Osteocyte (in vitro differentiated cells): ENCODE results near the gene TNFRSF1B. TPM values are rescaled to one million over a fixed set of nuclear protein-coding genes. Genes with fewer than 3 reads are reported as not detected.

Experiments
- DNase-seq: peaks from one replicate; pipeline ENCODE4 v3.0.0; 2021; ENCODE audit warnings: mixed read lengths; ENCODE audit not compliant: unreplicated experiment; ENCODE audit errors: extremely low spot score
- H3K27ac Mint-ChIP-seq: one replicate; pipeline ENCODE4 v1.8.0; 2021; ENCODE audit warnings: mild to moderate bottlenecking, mixed read lengths; ENCODE audit not compliant: unreplicated experiment
- H3K27me3 Mint-ChIP-seq: one replicate; pipeline ENCODE4 v1.8.0; 2021; ENCODE audit warnings: mixed read lengths; ENCODE audit not compliant: unreplicated experiment
- H3K36me3 Mint-ChIP-seq: one replicate; pipeline ENCODE4 v1.8.0; 2021; ENCODE audit warnings: mixed read lengths; ENCODE audit not compliant: unreplicated experiment
- H3K4me1 Mint-ChIP-seq: one replicate; pipeline ENCODE4 v1.8.0; 2021; ENCODE audit warnings: mixed read lengths; ENCODE audit not compliant: unreplicated experiment
- H3K4me3 Mint-ChIP-seq: one replicate; pipeline ENCODE4 v1.8.0; 2021; ENCODE audit warnings: mild to moderate bottlenecking, moderate library complexity, mixed read lengths; ENCODE audit not compliant: unreplicated experiment
- H3K9me3 Mint-ChIP-seq: one replicate; pipeline ENCODE4 v1.8.0; 2021; ENCODE audit warnings: mixed read lengths; ENCODE audit not compliant: unreplicated experiment
- CTCF ChIP-seq: fragments of 200-600 bp; sonication (generic); IDR thresholded peaks from 2 replicates; pipeline ENCODE4 v1.5.0; 2021; ENCODE audit warnings: antibody characterized with exemption, mild to moderate bottlenecking, moderate library complexity
- total RNA-seq: library from RNA; stranded (reverse); gene quantifications from 2 replicates; pipeline ENCODE4 v1.2.1, GENCODE V29; 2021

TNFRSF1B gene
- total RNA-seq, 1 donor from 2014 or later = 7.4 TPM

- DNase-seq = no peak
- no peak for TF ChIP-seq CTCF
- no peaks in the 10 kb centered on the region for H3K36me3 Mint-ChIP-seq
- no peaks in the 10 kb centered on the region for H3K27me3 Mint-ChIP-seq
- H3K4me3 Mint-ChIP-seq = no peak overlapping the region
- no peaks in the 10 kb centered on the region for H3K9me3 Mint-ChIP-seq
- peaks cover 55% of the 10 kb centered on the region for H3K4me1 Mint-ChIP-seq
- H3K27ac Mint-ChIP-seq = no peak overlapping the region
Observed at GRCh38 chr1:12180315-12180714, 13.5 kb downstream of the TNFRSF1B start.

- Mint-ChIP-seq H3K4me1 (peaks cover 57% of the 10 kb centered on the region), H3K4me3 (no peak overlapping the region), H3K36me3 (no peaks in the 10 kb centered on the region), H3K9me3 (no peaks in the 10 kb centered on the region), H3K27me3 (no peaks in the 10 kb centered on the region), H3K27ac (no peak overlapping the region)
- no peak for TF ChIP-seq CTCF
- no peak for DNase-seq
Observed at GRCh38 chr1:12180903-12181302, 14.1 kb downstream of the TNFRSF1B start.

GRCh38 chr1:12181568-12181967, 14.8 kb downstream of the TNFRSF1B start:
- H3K4me3 Mint-ChIP-seq = no peak overlapping the region
- no peaks in the 10 kb centered on the region for H3K27me3 Mint-ChIP-seq
- no peaks in the 10 kb centered on the region for H3K9me3 Mint-ChIP-seq
- H3K36me3 Mint-ChIP-seq = no peaks in the 10 kb centered on the region
- TF ChIP-seq CTCF = no peak
- peaks cover 61% of the 10 kb centered on the region for H3K4me1 Mint-ChIP-seq
- no peak for DNase-seq
- H3K27ac Mint-ChIP-seq = no peak overlapping the region

GRCh38 chr1:12182410-12182984, 15.7 kb downstream of the TNFRSF1B start:
- Mint-ChIP-seq H3K27me3 (no peaks in the 10 kb centered on the region), H3K4me1 (peaks cover 65% of the 10 kb centered on the region), H3K27ac (no peak overlapping the region), H3K9me3 (no peaks in the 10 kb centered on the region), H3K4me3 (no peak overlapping the region), H3K36me3 (no peaks in the 10 kb centered on the region)
- no peak for DNase-seq
- TF ChIP-seq CTCF = no peak

GRCh38 chr1:12183095-12183794, 16.5 kb downstream of the TNFRSF1B start:
- peaks cover 63% of the 10 kb centered on the region for H3K4me1 Mint-ChIP-seq
- DNase-seq = no peak
- H3K27me3 Mint-ChIP-seq = no peaks in the 10 kb centered on the region
- no peaks in the 10 kb centered on the region for H3K9me3 Mint-ChIP-seq
- H3K36me3 Mint-ChIP-seq = no peaks in the 10 kb centered on the region
- H3K4me3 Mint-ChIP-seq = no peak overlapping the region
- no peak for TF ChIP-seq CTCF
- H3K27ac Mint-ChIP-seq = no peak overlapping the region
